Activated CD8-positive, alpha-beta memory T cell treated with anti-CD3 and anti-CD28 coated beads, Interleukin-2, amount 50 U/mL, for 24 hours (primary cell): ENCODE results near the gene TMEM163.
"Not testable (repeated sequence)": the region's sequence is repeated elsewhere in the genome, so short reads cannot be mapped to it uniquely, and the experiment has no call there.

Experiments
- DNase-seq: peaks from one replicate; pipeline ENCODE4 v3.0.0-alpha.2; 2020; ENCODE audit errors: extremely low read depth

Gene TMEM163

DNA sequence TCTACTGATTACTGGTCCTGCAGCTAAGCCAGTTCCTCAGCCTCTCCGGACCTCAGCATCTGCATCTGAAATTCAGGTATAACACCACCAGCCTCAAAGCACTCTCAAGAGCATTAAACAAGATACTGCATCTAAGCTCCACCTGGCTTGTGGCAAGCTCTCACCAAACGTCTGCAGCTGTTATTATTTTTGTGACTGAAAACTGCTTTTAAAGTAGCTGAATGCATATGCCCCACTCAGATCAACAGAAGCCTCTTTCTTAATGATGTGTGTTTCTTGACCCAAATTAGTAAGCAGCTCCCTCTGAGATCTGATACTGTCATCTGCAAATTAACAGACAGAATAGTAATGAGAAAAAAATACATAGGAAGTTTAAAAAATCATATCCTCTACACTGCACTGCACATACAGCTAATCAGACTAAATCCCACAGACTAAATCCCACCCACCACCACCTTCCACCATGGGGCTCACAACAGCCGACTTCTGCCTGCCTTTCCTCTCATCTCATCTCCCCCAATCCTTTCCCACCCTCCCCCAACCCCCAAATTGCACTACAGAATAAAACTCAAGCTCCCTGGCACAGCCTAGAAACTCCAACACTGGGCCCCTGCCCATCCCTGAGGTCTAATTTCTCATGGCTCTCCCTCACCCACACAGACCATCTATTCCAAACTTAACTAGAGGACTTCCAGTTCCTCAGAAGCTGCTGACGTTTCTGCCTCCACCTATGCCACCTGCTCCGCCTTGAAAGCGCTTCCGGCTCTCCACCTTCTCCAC lies 52.9 kb downstream of the TMEM163 start:
- DNase-seq = no peak

DNA sequence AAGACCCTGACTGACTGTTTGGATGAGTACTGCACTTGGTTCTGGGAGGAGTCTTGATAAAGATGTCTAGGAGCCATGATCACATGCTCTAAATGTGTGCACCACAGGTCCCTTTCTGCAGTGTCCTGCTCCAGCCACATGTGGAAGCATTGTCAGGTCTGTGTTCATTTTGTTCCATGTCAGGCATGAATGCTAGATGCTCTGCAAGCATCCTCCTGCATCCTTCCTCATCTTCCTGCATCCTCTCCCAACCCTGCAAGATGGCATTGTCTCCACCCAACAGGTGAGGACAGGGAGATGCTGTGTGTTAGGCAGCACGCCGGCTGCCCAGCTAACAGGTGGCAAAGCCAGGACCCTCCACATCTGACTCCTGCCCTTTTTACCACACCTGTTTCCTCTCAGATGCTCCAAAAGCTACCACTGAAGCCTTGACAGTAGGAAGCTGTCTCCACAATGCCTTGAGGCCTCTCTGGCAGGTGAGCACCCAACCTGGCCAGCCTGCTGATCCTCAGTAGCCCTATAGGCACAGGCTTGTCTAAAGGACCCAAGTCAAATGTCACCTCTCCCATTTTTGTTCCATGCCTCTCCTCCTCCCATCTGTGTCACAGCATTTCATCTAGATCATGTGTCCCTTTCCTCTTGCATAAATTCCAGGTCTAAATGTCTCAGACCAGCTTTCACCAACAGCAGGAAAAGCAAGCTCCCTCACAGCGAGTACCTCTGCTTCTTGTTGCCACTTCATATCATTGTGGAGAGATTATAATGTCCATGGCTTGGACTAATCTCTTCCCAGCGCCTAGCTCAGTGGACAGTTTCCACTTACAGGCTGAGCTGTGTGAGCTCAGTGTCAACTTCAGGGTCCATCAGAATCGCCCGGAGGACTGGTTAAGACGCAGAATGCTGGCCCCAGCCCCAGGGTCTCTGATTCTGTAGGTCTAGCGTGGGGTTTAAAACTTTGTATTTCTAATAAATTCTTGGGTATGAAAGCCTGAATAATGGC lies 55.0 kb downstream of the TMEM163 start:
- no peak for DNase-seq

DNA sequence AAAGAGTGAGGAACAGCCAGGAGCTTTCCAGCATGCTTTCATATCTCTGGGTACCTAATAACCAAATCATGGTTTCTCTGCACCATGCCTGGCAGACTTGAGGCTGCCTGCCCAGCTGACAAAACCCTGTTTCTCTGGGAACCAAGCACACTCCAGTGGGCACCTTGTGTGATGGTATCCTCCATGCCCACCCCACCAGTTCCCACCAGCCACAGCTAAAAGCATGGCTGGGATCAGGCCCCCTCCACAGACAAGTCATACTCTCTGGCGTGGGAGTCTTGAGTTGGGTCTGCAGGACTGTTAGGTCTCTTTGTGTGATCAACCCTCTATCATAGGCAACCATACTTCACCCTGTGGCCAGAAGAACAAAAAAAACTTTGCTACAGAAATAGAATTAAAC lies 56.0 kb downstream of the TMEM163 start:
- no peak for DNase-seq

DNA sequence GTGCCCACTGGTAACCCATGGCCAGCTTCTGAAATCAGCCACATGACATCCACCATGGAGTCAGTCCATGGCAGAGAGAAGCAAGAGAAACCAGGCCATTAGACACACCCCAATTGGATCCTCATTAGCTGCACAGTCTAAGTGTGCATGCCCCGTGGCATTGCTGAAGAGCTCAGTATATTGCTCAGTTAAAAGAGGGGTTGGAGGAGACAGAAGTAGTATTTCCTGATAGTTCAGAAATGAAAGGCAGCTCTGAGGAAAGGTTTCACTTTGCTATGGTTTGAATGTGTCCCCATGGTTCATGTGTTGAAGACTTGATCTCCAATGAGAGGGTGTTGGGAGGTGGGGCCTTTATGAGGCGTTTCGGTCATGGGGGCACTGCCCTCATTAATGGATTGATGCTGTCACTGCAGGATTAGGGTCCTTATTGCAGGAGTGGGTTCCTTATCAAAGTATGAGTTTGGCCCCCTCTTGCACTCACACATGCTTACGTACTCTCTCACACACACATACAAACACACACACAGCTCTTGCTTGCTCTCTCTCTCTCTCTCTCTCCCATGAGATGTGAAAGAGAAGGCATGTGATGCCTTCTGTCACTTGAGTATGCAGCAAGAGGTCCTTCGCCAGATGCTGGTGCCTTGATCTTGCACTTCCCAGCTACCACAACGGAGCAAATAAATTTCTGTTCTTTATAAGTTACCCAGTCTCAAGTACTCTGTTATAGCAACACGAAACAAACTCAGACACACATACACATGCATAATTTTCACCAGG lies 58.0 kb downstream of the TMEM163 start:
- no peak for DNase-seq

DNA sequence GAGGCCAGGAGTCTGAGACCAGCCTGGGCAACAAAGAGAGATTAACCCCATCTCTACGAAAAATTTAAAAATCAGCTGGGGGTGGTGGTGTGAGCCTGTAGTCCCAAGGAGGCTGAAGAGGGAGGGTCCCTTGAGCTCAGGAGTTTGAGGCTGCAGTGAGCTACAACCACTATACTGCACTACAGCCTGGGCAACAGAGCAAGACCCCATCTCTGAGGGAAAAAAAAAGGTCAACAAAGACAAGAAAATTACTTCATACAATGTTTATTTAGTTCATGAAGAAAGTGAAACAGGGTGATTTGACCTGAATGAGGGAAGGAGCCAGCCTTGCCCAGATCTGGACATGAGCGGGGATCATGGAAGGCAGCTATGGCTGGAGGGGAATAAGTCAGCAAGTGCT lies 59.1 kb downstream of the TMEM163 start:
- DNase-seq = no peak

DNA sequence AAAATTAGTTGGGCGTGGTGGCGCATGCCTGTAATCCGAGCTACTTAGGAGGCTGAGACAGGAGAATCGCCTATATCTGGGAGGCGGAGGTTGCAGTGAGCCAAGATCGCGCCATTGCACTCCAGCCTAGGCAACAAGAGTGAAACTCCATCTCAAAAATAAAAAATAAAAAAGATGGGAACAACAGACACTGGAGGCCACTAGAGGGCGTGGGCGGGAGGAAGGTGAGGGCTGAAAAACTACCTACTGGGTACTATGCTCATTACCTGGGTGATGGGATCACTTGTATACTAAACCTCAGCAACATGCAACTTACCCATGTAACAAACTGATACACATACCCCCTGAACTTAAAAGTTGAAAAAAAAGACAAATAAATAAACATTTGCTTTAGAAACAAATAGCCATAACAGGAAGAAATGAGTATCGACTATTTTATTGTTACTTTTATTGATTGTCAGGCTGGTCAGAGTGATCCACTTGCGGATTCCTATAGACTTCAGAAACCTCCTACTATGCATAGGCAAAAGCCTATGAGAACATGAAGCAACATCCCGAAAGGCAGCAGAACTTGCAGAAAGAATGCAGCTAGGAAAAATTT lies 61.0 kb downstream of the TMEM163 start:
- no peak for DNase-seq

DNA sequence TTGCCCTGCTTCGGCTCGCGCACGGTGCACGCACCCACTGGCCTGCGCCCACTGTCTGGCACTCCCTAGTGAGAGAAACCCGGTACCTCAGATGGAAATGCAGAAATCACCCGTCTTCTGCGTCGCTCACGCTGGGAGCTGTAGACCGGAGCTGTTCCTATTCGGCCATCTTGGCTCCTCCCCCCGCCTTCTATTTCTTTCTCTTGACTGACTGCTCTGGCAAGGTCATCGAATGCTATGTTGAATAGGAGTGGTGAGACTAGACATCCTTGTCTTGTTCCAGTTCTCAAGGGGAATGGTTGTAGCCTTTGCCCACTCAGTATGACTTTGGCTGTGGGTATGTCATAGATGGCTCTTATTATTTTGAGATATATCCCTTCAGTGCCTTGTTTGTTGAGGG lies 62.4 kb downstream of the TMEM163 start:
- DNase-seq = not testable (repeated sequence)

DNA sequence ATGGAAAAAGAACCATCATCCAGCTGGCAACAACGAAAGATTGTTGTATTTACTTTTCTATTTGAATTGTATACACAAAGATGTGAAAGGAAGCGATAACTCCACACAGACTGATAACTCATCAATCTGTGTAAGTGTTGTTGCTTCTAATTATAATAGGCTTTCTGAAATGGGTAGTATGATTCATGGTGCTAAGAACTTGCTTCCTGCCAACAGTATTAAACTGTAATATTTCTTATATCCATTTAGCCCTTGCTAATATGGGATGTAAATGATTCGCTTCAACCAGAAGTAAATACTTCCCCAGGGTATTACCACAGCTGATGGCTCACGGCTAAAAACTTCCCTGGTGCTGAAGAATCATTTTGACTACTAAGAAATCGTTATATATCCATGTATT lies 70.2 kb downstream of the TMEM163 start:
- no peak for DNase-seq

DNA sequence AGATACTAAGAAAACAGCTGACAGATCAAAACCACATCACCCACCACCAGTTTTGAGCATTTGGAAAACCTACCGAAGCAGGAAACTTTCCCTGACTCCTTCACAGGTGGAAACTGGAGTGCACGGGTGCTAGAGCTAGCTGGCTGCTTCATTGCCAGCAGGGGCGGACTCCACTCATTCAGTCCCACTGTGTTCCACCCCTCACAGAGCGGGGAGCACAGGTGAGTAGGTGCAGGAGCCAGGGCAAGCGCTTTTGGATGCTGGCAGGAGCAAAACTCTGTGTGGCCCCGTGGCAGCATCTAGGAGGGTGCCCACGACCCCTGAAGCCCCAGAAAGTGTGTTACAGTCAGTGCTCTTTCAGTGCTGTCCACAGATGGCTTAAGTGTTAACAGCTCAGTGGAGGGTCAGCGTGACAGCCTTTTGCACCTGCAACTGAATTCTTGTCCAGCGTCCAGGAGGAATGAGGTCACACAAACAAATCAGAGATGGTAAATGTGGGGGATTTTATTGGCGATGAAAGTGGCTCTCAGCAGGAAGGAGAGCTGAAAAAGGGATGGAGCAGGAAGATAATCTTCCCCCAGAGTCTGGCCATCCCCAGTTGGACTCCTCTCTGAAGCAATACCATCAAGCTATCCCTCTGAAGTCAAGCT lies 71.1 kb downstream of the TMEM163 start:
- no peak for DNase-seq

DNA sequence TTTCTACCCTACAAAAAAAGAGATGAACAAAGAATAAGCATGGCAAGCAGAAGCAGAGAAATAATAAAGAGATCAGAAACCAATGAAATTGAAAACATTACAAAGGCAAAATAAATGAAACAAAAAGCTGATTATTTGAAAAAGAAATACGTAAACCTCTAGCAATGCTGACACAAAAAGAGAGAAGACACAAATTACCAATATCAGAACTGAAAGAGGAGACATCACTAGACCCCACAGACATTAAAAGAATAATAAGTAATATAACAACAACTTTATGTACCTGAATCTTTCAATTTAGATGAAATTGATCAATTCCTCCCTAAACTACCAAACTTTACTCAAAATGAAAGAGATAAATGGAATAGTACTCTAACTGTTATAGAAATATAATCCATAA lies 75.9 kb downstream of the TMEM163 start:
- no peak for DNase-seq

DNA sequence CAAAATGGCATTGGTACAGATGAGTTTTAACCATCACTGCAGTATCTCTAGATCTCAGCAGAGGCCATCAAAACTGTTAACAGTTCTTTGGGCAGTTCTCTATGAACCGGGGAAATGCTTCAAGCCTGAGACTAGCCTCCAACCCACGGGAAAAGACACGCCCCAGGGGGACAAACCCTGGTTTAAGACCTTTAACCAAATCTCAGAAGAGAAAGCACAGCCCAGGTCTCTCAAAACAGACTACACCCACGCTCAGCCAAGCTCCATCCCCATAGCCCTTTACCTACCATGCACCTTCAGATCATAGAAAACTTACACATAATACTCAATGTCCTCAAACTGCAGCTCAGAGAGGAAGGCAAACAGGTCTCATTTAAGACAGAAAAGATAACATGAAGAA lies 78.3 kb downstream of the TMEM163 start:
- no peak for DNase-seq

DNA sequence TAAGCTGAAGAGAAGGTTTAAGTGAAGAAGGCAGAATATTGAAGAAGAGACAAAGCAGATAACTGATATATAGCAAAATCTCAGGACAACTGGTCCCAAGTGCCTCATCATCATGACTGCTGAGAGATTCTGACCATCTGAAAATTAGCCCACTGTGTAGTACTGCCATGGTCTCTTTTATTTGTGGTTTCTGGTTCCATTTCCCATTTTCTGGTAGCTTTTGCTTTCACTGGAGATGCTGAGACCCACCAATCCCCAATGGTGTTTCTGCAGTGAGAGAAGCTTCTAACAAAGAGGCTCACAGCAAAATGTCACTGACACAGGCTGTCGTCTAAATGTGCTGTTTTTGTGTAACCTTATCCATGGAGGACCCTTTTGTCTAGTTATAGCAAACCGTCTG lies 79.5 kb downstream of the TMEM163 start:
- DNase-seq = no peak

DNA sequence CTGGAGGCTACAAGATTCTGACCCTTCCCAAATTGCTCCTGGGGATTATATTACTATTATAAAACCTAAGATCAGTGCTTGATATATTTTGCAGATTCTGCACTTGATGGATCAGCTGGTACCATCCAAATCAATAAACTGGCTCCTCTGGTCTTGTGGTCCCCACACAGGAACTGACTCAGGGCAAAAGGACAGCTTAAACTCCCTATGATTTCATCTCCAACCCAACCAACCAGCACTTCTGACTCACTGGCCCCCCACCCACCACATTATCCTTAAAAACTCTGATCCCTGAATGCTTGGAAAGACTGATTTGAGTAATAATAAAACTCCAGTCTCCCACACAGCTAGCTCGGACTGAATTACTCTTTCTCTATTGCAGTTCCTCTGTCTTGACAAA lies 82.1 kb downstream of the TMEM163 start:
- no peak for DNase-seq

DNA sequence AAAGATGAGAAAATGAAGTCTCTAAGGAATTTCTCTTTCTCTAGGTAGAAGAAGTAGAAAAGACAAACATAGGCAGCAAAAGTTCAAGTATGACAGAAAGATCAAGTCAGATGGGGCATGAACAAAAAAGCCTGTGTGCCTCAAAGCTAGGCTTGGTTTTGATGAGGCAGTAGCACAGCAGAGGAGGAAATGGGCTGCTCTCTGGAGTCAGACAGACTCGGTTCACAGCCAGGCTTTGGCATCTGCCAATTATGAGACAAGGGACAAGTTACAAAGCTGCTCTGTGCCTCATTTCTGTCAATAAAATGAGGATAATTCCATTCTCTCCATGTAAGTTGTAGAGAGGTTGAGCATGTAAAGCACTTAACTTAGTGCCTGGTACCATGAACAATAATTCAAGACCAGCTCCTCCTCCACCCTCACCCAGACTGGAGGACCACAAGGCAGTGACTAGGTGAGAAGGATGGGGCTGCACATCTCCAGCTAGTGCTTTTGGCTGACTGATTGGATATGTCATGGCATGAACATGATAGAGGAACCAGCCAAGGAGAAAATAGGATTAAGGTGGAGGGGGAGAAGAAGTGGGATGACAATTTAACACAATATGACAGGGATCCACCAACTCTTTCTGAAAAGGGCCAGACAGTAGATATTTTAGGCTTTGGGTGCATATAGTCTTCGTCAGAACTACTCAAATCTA lies 84.6 kb downstream of the TMEM163 start:
- DNase-seq = no peak

DNA sequence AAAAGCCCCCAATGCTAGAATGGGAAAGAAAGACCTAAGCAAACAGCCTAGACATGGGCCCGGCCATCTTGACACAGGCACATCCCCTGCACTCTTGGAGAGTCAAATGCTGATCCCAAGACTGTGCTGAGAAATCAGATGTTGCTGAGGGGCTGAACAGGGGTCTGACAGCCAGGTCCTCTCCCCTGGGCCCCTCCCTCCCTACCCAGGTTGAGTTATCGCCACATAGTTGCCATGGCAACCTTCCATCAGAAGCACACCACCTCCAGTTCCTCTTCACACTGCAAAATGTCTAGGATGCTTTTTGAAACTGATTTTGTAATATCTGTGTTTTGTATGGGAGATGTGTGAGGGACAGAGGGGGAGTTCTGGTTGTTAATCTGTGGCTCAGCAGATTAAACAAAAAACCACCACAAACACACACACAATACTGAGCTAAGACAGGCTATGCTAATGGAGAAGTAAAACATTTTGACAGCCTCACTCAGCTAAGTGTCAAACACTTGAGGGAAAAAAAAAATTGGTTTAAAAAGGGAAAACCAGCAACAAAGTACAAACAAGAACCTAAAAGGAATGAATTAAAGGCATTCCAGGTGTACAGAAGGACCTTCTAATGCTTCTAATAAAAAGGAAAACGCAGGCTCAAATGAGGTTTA lies 88.2 kb downstream of the TMEM163 start:
- DNase-seq = no peak

DNA sequence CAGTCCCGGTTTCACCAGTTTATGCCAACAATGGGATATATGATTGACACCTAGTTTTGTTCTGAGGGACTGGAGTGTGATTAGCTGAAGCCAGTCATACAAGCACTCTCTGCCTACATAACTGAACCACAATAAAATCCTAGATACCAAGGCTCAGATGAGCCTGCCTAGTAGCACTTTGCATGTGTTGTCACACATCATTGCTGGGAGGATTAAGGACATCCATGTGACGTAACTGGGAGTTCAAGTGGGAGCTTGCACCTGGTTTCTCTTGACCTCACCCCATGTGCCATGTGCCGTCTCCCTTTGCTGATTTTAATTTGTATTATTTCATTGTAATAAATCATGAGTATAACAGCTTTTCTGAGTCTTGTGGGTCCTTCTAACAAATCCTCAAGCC lies 90.3 kb downstream of the TMEM163 start:
- DNase-seq = no peak

DNA sequence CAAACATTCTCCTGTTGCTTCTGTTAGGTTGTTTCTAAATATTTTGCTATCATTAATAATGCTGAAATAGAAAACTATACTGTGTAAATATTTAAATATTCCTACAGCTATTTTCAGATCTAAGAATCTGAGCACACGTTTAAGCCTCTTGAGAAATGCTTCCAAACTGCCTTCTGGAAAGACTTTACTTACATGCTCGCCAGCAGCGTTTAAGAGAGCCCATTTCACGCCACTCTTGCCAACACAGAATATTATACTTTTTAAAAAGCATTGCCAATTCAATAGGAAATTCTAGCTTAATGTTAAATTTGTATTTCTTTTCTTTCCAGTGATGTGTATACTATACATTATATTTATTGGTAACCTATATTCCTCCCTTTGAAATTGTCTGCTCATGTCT lies 92.0 kb downstream of the TMEM163 start:
- DNase-seq = no peak

DNA sequence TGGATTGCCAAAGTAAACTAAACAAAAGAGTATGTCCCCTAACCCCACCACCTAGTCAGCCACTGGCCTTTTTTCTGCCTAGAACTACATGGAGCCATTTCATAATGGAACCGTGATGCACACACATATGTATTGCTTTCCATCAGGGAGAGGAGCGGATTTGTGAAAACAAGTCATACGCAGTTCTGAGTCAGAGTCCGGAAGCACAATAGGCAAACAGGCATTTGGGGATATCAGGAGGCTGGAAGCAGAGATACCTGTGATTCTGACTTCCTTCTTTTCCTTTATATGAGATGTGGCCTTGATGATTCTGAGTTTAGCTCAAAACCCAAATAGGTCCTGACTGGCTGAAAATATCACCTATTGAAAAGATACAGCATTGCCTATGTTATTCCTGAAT lies 93.5 kb downstream of the TMEM163 start:
- no peak for DNase-seq

DNA sequence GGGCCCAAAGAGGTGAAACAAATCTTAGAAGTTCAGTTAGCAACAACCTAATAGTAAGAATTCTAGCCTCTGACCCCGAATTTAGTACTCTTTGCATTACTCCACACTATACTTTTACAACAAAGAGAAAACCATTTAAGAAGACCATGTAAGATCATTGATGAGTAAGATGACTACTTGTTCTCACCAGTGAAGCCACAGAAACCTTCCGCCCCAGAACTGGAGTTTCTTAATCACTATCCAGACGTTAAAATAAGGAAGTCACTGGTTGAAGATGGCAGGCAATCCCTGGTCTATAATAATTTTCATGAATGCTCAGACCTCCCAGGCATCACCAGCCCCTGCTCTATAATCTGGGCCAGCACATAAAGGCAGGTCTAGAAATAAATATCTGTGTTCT lies 95.0 kb downstream of the TMEM163 start:
- no peak for DNase-seq

DNA sequence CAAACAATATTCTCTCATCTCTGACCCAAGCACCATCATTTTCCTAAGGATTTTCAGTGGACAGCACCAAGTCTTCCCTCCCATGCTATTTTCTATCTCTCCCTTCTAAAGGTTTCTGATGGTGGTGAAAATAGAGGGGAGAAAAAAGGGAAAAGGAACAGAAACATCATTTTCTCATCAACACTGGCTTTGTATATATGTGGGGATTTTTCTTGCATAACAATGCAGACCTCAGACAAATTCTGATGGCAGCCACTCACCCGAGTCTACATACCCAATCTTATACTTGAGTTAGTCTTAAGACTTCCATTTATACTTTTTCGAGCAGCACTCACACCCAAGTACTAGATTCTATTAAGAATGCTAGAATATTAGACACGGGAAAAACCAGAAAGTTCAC lies 95.8 kb downstream of the TMEM163 start:
- DNase-seq = no peak
